ENCODE results near the gene PSORS1C1. TPM values are rescaled to one million over a fixed set of nuclear protein-coding genes. Genes with fewer than 3 reads are reported as not detected.

PSORS1C1 gene
- polyA plus RNA-seq, 1 donor from 2014 or later = not detected

DNA sequence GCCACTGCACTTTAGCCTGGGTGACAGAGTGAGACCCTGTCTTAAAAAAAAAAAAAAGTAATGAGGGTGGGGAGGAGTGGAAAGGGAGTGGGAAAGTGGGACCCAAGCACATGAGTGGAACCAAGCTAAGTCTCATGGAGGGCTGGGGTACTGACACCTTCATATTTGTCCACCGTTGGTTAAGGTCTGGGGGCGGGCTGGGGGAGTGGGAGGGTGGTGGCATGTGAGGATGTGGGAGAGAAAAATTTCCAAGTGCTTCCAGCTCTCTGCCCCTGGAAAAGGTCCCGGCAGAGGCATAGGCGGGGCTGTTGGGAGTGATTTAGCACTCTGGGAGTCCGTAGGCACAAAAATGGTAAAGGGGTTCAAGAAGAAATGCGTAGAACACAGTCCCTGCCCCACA is 18.2 kb downstream of the PSORS1C1 start:
- H3K79me2 ChIP-seq (replicated peaks; ENCODE audit: insufficient read depth, low read length) = no peaks in the 10 kb centered on the region
- no peaks in the 10 kb centered on the region for H4K20me1 ChIP-seq (ENCODE audit: insufficient read depth)
- no peaks in the 10 kb centered on the region for H3K36me3 ChIP-seq (ENCODE audit: insufficient read depth, low read length)
- no peaks in the 10 kb centered on the region for H3F3A ChIP-seq (ENCODE audit: insufficient read depth, low read length, poor library complexity, severe bottlenecking)
- no peak overlapping the region for H2AFZ ChIP-seq (ENCODE audit: low read depth, low read length)
- no peak overlapping the region for H3K4me3 ChIP-seq (ENCODE audit: low read length)
- no peak for TF ChIP-seq TAF1 (IDR thresholded peaks at IDR 0.05; ENCODE audit: low read depth)
- TF ChIP-seq, protein P1, sequence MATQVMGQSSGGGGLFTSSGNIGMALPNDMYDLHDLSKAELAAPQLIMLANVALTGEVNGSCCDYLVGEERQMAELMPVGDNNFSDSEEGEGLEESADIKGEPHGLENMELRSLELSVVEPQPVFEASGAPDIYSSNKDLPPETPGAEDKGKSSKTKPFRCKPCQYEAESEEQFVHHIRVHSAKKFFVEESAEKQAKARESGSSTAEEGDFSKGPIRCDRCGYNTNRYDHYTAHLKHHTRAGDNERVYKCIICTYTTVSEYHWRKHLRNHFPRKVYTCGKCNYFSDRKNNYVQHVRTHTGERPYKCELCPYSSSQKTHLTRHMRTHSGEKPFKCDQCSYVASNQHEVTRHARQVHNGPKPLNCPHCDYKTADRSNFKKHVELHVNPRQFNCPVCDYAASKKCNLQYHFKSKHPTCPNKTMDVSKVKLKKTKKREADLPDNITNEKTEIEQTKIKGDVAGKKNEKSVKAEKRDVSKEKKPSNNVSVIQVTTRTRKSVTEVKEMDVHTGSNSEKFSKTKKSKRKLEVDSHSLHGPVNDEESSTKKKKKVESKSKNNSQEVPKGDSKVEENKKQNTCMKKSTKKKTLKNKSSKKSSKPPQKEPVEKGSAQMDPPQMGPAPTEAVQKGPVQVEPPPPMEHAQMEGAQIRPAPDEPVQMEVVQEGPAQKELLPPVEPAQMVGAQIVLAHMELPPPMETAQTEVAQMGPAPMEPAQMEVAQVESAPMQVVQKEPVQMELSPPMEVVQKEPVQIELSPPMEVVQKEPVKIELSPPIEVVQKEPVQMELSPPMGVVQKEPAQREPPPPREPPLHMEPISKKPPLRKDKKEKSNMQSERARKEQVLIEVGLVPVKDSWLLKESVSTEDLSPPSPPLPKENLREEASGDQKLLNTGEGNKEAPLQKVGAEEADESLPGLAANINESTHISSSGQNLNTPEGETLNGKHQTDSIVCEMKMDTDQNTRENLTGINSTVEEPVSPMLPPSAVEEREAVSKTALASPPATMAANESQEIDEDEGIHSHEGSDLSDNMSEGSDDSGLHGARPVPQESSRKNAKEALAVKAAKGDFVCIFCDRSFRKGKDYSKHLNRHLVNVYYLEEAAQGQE (IDR thresholded peaks at IDR 0.05; ENCODE audit: borderline replicate concordance) = no peak
- no peak for TF ChIP-seq RAD21 (conservative IDR thresholded peaks at IDR 0.05)
- no peaks in the 10 kb centered on the region for H3K9me2 ChIP-seq (ENCODE audit: insufficient read depth, low read length)
- no peak overlapping the region for H3K9ac ChIP-seq (ENCODE audit: low read length)
- H3K27ac ChIP-seq (ENCODE audit: low read length) = no peak overlapping the region
- no peak overlapping the region for H3K4me2 ChIP-seq (ENCODE audit: low read length)
- H3K9me3 ChIP-seq (ENCODE audit: low read length) = no peaks in the 10 kb centered on the region
- no peaks in the 10 kb centered on the region for H3K27me3 ChIP-seq (ENCODE audit: insufficient read depth, low read depth, low read length)

- Histone ChIP-seq H3K9me3 (ENCODE audit: low read length) (no peaks in the 10 kb centered on the region), H3K9ac (ENCODE audit: low read length) (no peak overlapping the region), H3F3A (ENCODE audit: insufficient read depth, low read length, poor library complexity, severe bottlenecking) (no peaks in the 10 kb centered on the region), H3K4me3 (ENCODE audit: low read length) (no peak overlapping the region), H3K27ac (ENCODE audit: low read length) (no peak overlapping the region), H3K36me3 (ENCODE audit: insufficient read depth, low read length) (no peaks in the 10 kb centered on the region), H3K27me3 (ENCODE audit: insufficient read depth, low read depth, low read length) (no peaks in the 10 kb centered on the region), H2AFZ (ENCODE audit: low read depth, low read length) (no peak overlapping the region), H4K20me1 (ENCODE audit: insufficient read depth) (no peaks in the 10 kb centered on the region), H3K79me2 (replicated peaks; ENCODE audit: insufficient read depth, low read length) (no peaks in the 10 kb centered on the region), H3K9me2 (ENCODE audit: insufficient read depth, low read length) (no peaks in the 10 kb centered on the region), H3K4me2 (ENCODE audit: low read length) (no peak overlapping the region)
- TF ChIP-seq RAD21 (conservative IDR thresholded peaks at IDR 0.05) (no peak), TAF1 (IDR thresholded peaks at IDR 0.05; ENCODE audit: low read depth) (no peak), SMC3 (conservative IDR thresholded peaks at IDR 0.05; ENCODE audit: poor library complexity) (no peak), EZH2 (IDR thresholded peaks at IDR 0.05; ENCODE audit: borderline replicate concordance, insufficient read depth, low read length, poor library complexity, severe bottlenecking) (no peak), MXI1 (conservative IDR thresholded peaks at IDR 0.05; ENCODE audit: poor library complexity, severe bottlenecking) (no peak), EP300 (conservative IDR thresholded peaks at IDR 0.05; ENCODE audit: poor library complexity, severe bottlenecking) (no peak), POLR2AphosphoS5 (IDR thresholded peaks at IDR 0.05) (no peak)
- TF ChIP-seq, protein P1 (IDR thresholded peaks at IDR 0.05; ENCODE audit: borderline replicate concordance) = no peak
- TF ChIP-seq, protein P2, sequence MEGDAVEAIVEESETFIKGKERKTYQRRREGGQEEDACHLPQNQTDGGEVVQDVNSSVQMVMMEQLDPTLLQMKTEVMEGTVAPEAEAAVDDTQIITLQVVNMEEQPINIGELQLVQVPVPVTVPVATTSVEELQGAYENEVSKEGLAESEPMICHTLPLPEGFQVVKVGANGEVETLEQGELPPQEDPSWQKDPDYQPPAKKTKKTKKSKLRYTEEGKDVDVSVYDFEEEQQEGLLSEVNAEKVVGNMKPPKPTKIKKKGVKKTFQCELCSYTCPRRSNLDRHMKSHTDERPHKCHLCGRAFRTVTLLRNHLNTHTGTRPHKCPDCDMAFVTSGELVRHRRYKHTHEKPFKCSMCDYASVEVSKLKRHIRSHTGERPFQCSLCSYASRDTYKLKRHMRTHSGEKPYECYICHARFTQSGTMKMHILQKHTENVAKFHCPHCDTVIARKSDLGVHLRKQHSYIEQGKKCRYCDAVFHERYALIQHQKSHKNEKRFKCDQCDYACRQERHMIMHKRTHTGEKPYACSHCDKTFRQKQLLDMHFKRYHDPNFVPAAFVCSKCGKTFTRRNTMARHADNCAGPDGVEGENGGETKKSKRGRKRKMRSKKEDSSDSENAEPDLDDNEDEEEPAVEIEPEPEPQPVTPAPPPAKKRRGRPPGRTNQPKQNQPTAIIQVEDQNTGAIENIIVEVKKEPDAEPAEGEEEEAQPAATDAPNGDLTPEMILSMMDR (IDR thresholded peaks at IDR 0.05; ENCODE audit: poor library complexity, severe bottlenecking) = no peak
These were observed 21.1 kb downstream of the PSORS1C1 start for GRCh38 chr6:31135710-31136109.
